ENCODE results near the gene TRIOBP. TPM values are rescaled to one million over a fixed set of nuclear protein-coding genes. Genes with fewer than 3 reads are reported as not detected.
"Not testable (repeated sequence)": the region's sequence is repeated elsewhere in the genome, so short reads cannot be mapped to it uniquely, and the experiment has no call there.

Gene TRIOBP
- total RNA-seq, 2 donors from 2014 or later: 14.3 to 18.8 TPM

GRCh38 chr22:37709445-37709765 lies 12.6 kb downstream of the TRIOBP start:
- H3K36me3 Mint-ChIP-seq (ENCODE audit: low read depth): no peaks in the 10 kb centered on the region
- H3K4me1 Mint-ChIP-seq: peaks cover 4% of the 10 kb centered on the region
- no peaks in the 10 kb centered on the region for H3K9me3 ChIP-seq (ENCODE audit: control insufficient read depth, low read length, poor library complexity, severe bottlenecking)
- DNase-seq (no peak), ATAC-seq (no peak)
- H3K27me3 Mint-ChIP-seq: no peaks in the 10 kb centered on the region
- no peak overlapping the region for H3K4me3 Mint-ChIP-seq
- H3K27ac Mint-ChIP-seq: no peak overlapping the region

- no peaks in the 10 kb centered on the region for H3K36me3 Mint-ChIP-seq (ENCODE audit: low read depth)
- DNase-seq (no peak), ATAC-seq (no peak)
- no peak overlapping the region for H3K4me3 Mint-ChIP-seq
- H3K27ac Mint-ChIP-seq: no peak overlapping the region
- H3K9me3 ChIP-seq (ENCODE audit: control insufficient read depth, low read length, poor library complexity, severe bottlenecking): no peaks in the 10 kb centered on the region
- H3K27me3 Mint-ChIP-seq: no peaks in the 10 kb centered on the region
- peaks cover 3% of the 10 kb centered on the region for H3K4me1 Mint-ChIP-seq
Measured at GRCh38 chr22:37710675-37711074, 13.8 kb downstream of the TRIOBP start.

GRCh38 chr22:37711490-37711889 lies 14.6 kb downstream of the TRIOBP start:
- Mint-ChIP-seq H3K27ac (no peak overlapping the region), H3K27me3 (no peaks in the 10 kb centered on the region), H3K36me3 (ENCODE audit: low read depth) (no peaks in the 10 kb centered on the region), H3K4me3 (no peak overlapping the region), H3K4me1 (peaks cover 3% of the 10 kb centered on the region)
- DNase-seq (no peak), ATAC-seq (no peak)
- no peaks in the 10 kb centered on the region for H3K9me3 ChIP-seq (ENCODE audit: control insufficient read depth, low read length, poor library complexity, severe bottlenecking)

GRCh38 chr22:37713761-37714160 lies 16.9 kb downstream of the TRIOBP start:
- no peaks in the 10 kb centered on the region for H3K36me3 Mint-ChIP-seq (ENCODE audit: low read depth)
- DNase-seq (no peak), ATAC-seq (no peak)
- H3K9me3 ChIP-seq (ENCODE audit: control insufficient read depth, low read length, poor library complexity, severe bottlenecking): no peaks in the 10 kb centered on the region
- H3K27me3 Mint-ChIP-seq: no peaks in the 10 kb centered on the region
- H3K4me1 Mint-ChIP-seq: peaks cover 3% of the 10 kb centered on the region
- no peak overlapping the region for H3K27ac Mint-ChIP-seq
- H3K4me3 Mint-ChIP-seq: no peak overlapping the region

- Mint-ChIP-seq H3K27me3 (no peaks in the 10 kb centered on the region), H3K36me3 (ENCODE audit: low read depth) (no peaks in the 10 kb centered on the region), H3K4me1 (peaks cover 3% of the 10 kb centered on the region), H3K27ac (no peak overlapping the region), H3K4me3 (no peak overlapping the region)
- no peak for DNase-seq
- H3K9me3 ChIP-seq (ENCODE audit: control insufficient read depth, low read length, poor library complexity, severe bottlenecking): no peaks in the 10 kb centered on the region
- ATAC-seq: no peak
Measured at GRCh38 chr22:37714634-37715033, 17.8 kb downstream of the TRIOBP start.

GRCh38 chr22:37715760-37716159 lies 18.9 kb downstream of the TRIOBP start:
- H3K27ac Mint-ChIP-seq: no peak overlapping the region
- ATAC-seq: no peak
- H3K27me3 Mint-ChIP-seq: no peaks in the 10 kb centered on the region
- no peak for DNase-seq
- no peak overlapping the region for H3K4me3 Mint-ChIP-seq
- no peaks in the 10 kb centered on the region for H3K9me3 ChIP-seq (ENCODE audit: control insufficient read depth, low read length, poor library complexity, severe bottlenecking)
- H3K4me1 Mint-ChIP-seq: peaks cover 2% of the 10 kb centered on the region
- H3K36me3 Mint-ChIP-seq (ENCODE audit: low read depth): no peaks in the 10 kb centered on the region

- H3K4me3 Mint-ChIP-seq: no peak overlapping the region
- no peak for ATAC-seq
- H3K9me3 ChIP-seq (ENCODE audit: control insufficient read depth, low read length, poor library complexity, severe bottlenecking): no peaks in the 10 kb centered on the region
- peaks cover 2% of the 10 kb centered on the region for H3K4me1 Mint-ChIP-seq
- H3K36me3 Mint-ChIP-seq (ENCODE audit: low read depth): no peaks in the 10 kb centered on the region
- no peak for DNase-seq
- H3K27ac Mint-ChIP-seq: no peak overlapping the region
- no peaks in the 10 kb centered on the region for H3K27me3 Mint-ChIP-seq
Measured at GRCh38 chr22:37716708-37717107, 19.9 kb downstream of the TRIOBP start.

- not testable (repeated sequence) for ATAC-seq; H3K27me3 Mint-ChIP-seq; H3K4me1 Mint-ChIP-seq; H3K4me3 Mint-ChIP-seq; H3K36me3 Mint-ChIP-seq (ENCODE audit: low read depth); H3K9me3 ChIP-seq (ENCODE audit: control insufficient read depth, low read length, poor library complexity, severe bottlenecking); DNase-seq; H3K27ac Mint-ChIP-seq
Measured at GRCh38 chr22:37717235-37717634, 20.4 kb downstream of the TRIOBP start.

- H3K9me3 ChIP-seq (ENCODE audit: control insufficient read depth, low read length, poor library complexity, severe bottlenecking); H3K4me1 Mint-ChIP-seq; H3K4me3 Mint-ChIP-seq; DNase-seq; ATAC-seq; H3K36me3 Mint-ChIP-seq (ENCODE audit: low read depth); H3K27ac Mint-ChIP-seq; H3K27me3 Mint-ChIP-seq: not testable (repeated sequence)
Measured at GRCh38 chr22:37717746-37718305, 21.0 kb downstream of the TRIOBP start.

- DNase-seq (no peak), ATAC-seq (no peak)
- Mint-ChIP-seq H3K36me3 (ENCODE audit: low read depth) (peaks cover 8% of the 10 kb centered on the region), H3K4me1 (peaks cover 8% of the 10 kb centered on the region), H3K4me3 (no peak overlapping the region), H3K27ac (no peak overlapping the region), H3K27me3 (no peaks in the 10 kb centered on the region)
- H3K9me3 ChIP-seq (ENCODE audit: control insufficient read depth, low read length, poor library complexity, severe bottlenecking): no peaks in the 10 kb centered on the region
Measured at GRCh38 chr22:37725551-37726240, 28.8 kb downstream of the TRIOBP start.

GRCh38 chr22:37726241-37726887 lies 29.5 kb downstream of the TRIOBP start:
- Mint-ChIP-seq H3K27ac (no peak overlapping the region), H3K4me1 (peaks cover 8% of the 10 kb centered on the region), H3K4me3 (no peak overlapping the region), H3K27me3 (no peaks in the 10 kb centered on the region), H3K36me3 (ENCODE audit: low read depth) (peaks cover 8% of the 10 kb centered on the region)
- H3K9me3 ChIP-seq (ENCODE audit: control insufficient read depth, low read length, poor library complexity, severe bottlenecking): no peaks in the 10 kb centered on the region
- no peak for DNase-seq
- ATAC-seq: no peak

GRCh38 chr22:37728620-37729019 lies 31.8 kb downstream of the TRIOBP start:
- H3K27ac Mint-ChIP-seq: no peak overlapping the region
- no peak overlapping the region for H3K4me3 Mint-ChIP-seq
- no peak for DNase-seq
- peaks cover 8% of the 10 kb centered on the region for H3K36me3 Mint-ChIP-seq (ENCODE audit: low read depth)
- no peaks in the 10 kb centered on the region for H3K27me3 Mint-ChIP-seq
- no peak for ATAC-seq
- H3K9me3 ChIP-seq (ENCODE audit: control insufficient read depth, low read length, poor library complexity, severe bottlenecking): no peaks in the 10 kb centered on the region
- H3K4me1 Mint-ChIP-seq: peaks cover 8% of the 10 kb centered on the region

GRCh38 chr22:37731804-37732471 lies 35.1 kb downstream of the TRIOBP start:
- no peaks in the 10 kb centered on the region for H3K36me3 Mint-ChIP-seq (ENCODE audit: low read depth)
- H3K4me3 Mint-ChIP-seq: no peak overlapping the region
- ATAC-seq (no peak), DNase-seq (no peak)
- H3K4me1 Mint-ChIP-seq: no peaks in the 10 kb centered on the region
- H3K9me3 ChIP-seq (ENCODE audit: control insufficient read depth, low read length, poor library complexity, severe bottlenecking): no peaks in the 10 kb centered on the region
- H3K27ac Mint-ChIP-seq: no peak overlapping the region
- no peaks in the 10 kb centered on the region for H3K27me3 Mint-ChIP-seq
